Pulmonary artery endothelial cell (primary cell): ENCODE results near the gene GTSE1. TPM values are rescaled to one million over a fixed set of nuclear protein-coding genes. Genes with fewer than 3 reads are reported as not detected.

Source experiments
- DNase-seq: peaks from one replicate; pipeline ENCODE4 v3.0.0-alpha.2; 2011; ENCODE audit warnings: low read depth, low spot score
- total RNA-seq: library from RNA; depleted of rRNA; stranded (reverse); fragments of >200 nt; gene quantifications from 2 replicates; pipeline ENCODE4 v1.2.3, GENCODE V29; 2014

Gene GTSE1
- total RNA-seq, 1 donor from 2014 or later = 8.6 TPM

- DNase-seq = no peak
These were observed 81.1 kb downstream of the GTSE1 start for GRCh38 chr22:46377525-46378425.

DNA sequence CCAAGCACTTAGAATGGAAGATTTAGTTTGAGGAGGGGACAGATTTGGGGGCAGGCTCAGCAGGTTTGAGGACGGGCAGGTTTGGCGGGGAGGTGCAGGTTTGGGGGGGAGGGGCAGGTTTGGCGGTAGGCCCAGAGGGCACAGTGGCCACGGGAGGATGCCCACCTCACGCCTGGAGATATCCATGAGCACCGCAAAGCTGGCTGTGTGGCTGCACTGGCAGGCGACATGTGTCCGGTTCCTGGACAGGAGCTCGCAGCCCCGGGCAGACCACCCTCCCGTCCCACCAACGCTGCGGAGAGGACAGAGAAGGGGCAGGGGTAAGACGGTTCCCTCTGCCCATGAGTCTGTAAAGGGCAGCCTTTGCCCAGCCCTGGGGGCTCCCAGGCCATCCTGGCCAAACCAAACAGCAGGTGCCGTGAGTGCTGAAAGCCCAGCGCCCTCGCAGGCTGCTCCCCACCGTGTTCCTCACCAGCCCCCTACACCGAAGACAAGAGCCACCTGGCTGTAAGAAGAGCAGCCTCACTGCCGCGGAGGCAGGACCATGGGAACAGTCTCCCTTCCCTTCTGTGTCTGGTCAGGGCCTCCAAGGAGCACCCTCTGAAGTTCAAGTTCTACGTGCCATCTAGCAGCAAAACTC lies 81.9 kb downstream of the GTSE1 start:
- no peak for DNase-seq

GRCh38 chr22:46379066-46379930 lies 82.6 kb downstream of the GTSE1 start:
- DNase-seq = no peak

GRCh38 chr22:46380069-46380468 lies 83.4 kb downstream of the GTSE1 start:
- DNase-seq = no peak

Other genes starting within 250 kb of the GTSE1 start
- gene PPARA, start 146.3 kb upstream of the GTSE1 start, total RNA-seq = 7.1 and 7.5 TPM in 2 replicates
- 10.6 and 11.0 TPM in 2 replicates for gene CDPF1, start 46.6 kb upstream of the GTSE1 start, total RNA-seq
- under 0.01 and 0.04 TPM in 2 replicates for gene PKDREJ, start 33.5 kb upstream of the GTSE1 start, total RNA-seq
- 27.6 and 28.2 TPM in 2 replicates for gene TTC38, start 28.9 kb upstream of the GTSE1 start, total RNA-seq
- gene TRMU, start 38.8 kb downstream of the GTSE1 start, total RNA-seq = 28.4 and 37.5 TPM in 2 replicates
- 0.73 and 0.95 TPM in 2 replicates for gene CELSR1, start 240.8 kb downstream of the GTSE1 start, total RNA-seq